IMR-90 (cell line): ENCODE results near the gene JPH4.

Experiments used
- CEBPB ChIP-seq: IDR thresholded peaks from 2 replicates; pipeline ENCODE4 v1.6.1; 2012; ENCODE audit warnings: low read depth, low read length, improper control_type of control experiment
- RAD21 ChIP-seq: IDR thresholded peaks from 2 replicates; pipeline ENCODE4 v1.6.1; 2012; ENCODE audit warnings: low read length, improper control_type of control experiment
- RCOR1 ChIP-seq: IDR thresholded peaks from 2 replicates; pipeline ENCODE4 v1.6.1; 2012; ENCODE audit warnings: mild to moderate bottlenecking, low read length, improper control_type of control experiment; ENCODE audit not compliant: insufficient replicate concordance
- TF ChIP-seq, protein P1 (sequence below): conservative IDR thresholded peaks from 2 replicates; pipeline ENCODE4 v1.5.1; 2012; ENCODE audit warnings: mild to moderate bottlenecking, low read depth, low read length, improper control_type of control experiment

DNA sequence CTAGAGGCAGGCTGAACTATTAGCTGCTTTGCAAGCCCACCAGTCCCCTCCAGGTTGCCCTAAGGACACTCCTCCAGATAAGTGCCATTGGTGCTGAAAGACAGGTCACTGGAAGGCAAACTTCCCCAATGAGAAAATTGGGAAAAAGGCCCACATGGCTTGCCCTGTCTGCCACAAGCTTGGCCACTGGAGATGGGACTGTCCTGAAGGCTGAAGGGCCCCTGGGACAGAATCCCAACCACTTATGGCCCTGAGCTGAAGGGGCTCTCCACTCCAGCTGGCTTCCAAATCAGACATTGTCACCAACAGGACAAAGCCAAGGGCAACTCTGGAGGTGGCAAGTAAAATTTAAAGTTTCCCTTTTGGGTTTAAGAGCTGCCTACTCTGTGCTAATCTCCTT lies 45.4 kb upstream of the JPH4 start:
- TF ChIP-seq, protein P1, sequence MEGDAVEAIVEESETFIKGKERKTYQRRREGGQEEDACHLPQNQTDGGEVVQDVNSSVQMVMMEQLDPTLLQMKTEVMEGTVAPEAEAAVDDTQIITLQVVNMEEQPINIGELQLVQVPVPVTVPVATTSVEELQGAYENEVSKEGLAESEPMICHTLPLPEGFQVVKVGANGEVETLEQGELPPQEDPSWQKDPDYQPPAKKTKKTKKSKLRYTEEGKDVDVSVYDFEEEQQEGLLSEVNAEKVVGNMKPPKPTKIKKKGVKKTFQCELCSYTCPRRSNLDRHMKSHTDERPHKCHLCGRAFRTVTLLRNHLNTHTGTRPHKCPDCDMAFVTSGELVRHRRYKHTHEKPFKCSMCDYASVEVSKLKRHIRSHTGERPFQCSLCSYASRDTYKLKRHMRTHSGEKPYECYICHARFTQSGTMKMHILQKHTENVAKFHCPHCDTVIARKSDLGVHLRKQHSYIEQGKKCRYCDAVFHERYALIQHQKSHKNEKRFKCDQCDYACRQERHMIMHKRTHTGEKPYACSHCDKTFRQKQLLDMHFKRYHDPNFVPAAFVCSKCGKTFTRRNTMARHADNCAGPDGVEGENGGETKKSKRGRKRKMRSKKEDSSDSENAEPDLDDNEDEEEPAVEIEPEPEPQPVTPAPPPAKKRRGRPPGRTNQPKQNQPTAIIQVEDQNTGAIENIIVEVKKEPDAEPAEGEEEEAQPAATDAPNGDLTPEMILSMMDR = no peak
- TF ChIP-seq RAD21 = no peak
- TF ChIP-seq RCOR1 = no peak
- TF ChIP-seq CEBPB = no peak
